A204.1 (cell line): ENCODE measurements around the gene YPEL4.

ENCODE experiments used
- FAIRE-seq: peaks from 2 replicates; lab custom pipeline; 2012; peaks lifted over from hg19 to GRCh38; lab: Jason Lieb, UNC

Gene YPEL4

GRCh38 chr11:57650739-57651090 is 1.0 kb upstream of the YPEL4 start:
- FAIRE-seq: no peak

- FAIRE-seq: no peak
Measured at GRCh38 chr11:57648801-57649735, 644 bp downstream of the YPEL4 start.

- no peak for FAIRE-seq
Measured at GRCh38 chr11:57647960-57648800, 1.5 kb downstream of the YPEL4 start.

GRCh38 chr11:57647372-57647771 is 2.3 kb downstream of the YPEL4 start:
- no peak for FAIRE-seq

- no peak for FAIRE-seq
Measured at GRCh38 chr11:57646799-57647303, 2.9 kb downstream of the YPEL4 start.

GRCh38 chr11:57646194-57646798 is 3.4 kb downstream of the YPEL4 start:
- no peak for FAIRE-seq

GRCh38 chr11:57645689-57646085 is 4.0 kb downstream of the YPEL4 start:
- no peak for FAIRE-seq

GRCh38 chr11:57644748-57645688 is 4.7 kb downstream of the YPEL4 start:
- FAIRE-seq: no peak

- FAIRE-seq: no peak
Measured at GRCh38 chr11:57643802-57644201, 5.9 kb downstream of the YPEL4 start.

- FAIRE-seq: peak; percentile 84
Measured at GRCh38 chr11:57641011-57641807, 8.5 kb downstream of the YPEL4 start.

- no peak for FAIRE-seq
Measured at GRCh38 chr11:57640068-57640800, 9.5 kb downstream of the YPEL4 start.

GRCh38 chr11:57639321-57640067 is 10.2 kb downstream of the YPEL4 start:
- peak; percentile 76 for FAIRE-seq

GRCh38 chr11:57638811-57639320 is 10.8 kb downstream of the YPEL4 start:
- FAIRE-seq: no peak

GRCh38 chr11:57638005-57638781 is 11.5 kb downstream of the YPEL4 start:
- no peak for FAIRE-seq

GRCh38 chr11:57637626-57638004 is 12.1 kb downstream of the YPEL4 start:
- FAIRE-seq: no peak

GRCh38 chr11:57635246-57635645 is 14.5 kb downstream of the YPEL4 start:
- no peak for FAIRE-seq

- no peak for FAIRE-seq
Measured at GRCh38 chr11:57634311-57634710, 15.4 kb downstream of the YPEL4 start.

GRCh38 chr11:57633394-57634070 is 16.2 kb downstream of the YPEL4 start:
- FAIRE-seq: no peak
